ENCODE measurements around the gene PHETA2. TPM values are rescaled to one million over a fixed set of nuclear protein-coding genes. Genes with fewer than 3 reads are reported as not detected.

The PHETA2 gene
- total RNA-seq, 3 donors from 2014 or later (not counting 1 experiment from before 2014, with no cell fraction given), result 1.2 to 2.3 (median 1.8) TPM

- Histone ChIP-seq H3K4me1 (ENCODE audit: control insufficient read depth, insufficient read depth, low read length) (peaks cover 21% of the 10 kb centered on the region), H3K36me3 (ENCODE audit: control insufficient read depth, insufficient read depth, low read length) (peaks cover 19% of the 10 kb centered on the region), H3K27me3 (ENCODE audit: control insufficient read depth, insufficient read depth, low read length) (no peaks in the 10 kb centered on the region), H3K4me3 (ENCODE audit: low read length) (peak within 1 kb of the TSS; percentile 73), H3K9me3 (ENCODE audit: control insufficient read depth, insufficient read depth, low read length) (no peaks in the 10 kb centered on the region), H3K27ac (ENCODE audit: low read length) (peak within 1 kb of the TSS; percentile 99)
- no peaks in the 10 kb centered on the region for H3K27me3 Mint-ChIP-seq (ENCODE audit: low read depth in 2 of 2)
- no peaks in the 10 kb centered on the region for H3K9me3 Mint-ChIP-seq
- ATAC-seq, result peak; percentile 87 to 96 (median 87)
- peaks cover 26 to 31% of the 10 kb centered on the region in 2 donors for H3K4me1 Mint-ChIP-seq
- H3K27ac Mint-ChIP-seq, result peak within 1 kb of the TSS; percentile 97 to 100
- peak within 1 kb of the TSS; percentile 96 for H3K4me3 Mint-ChIP-seq
- no peaks in the 10 kb centered on the region for H3K36me3 Mint-ChIP-seq
- WGBS (ENCODE audit: insufficient coverage), result under 1% methylated on average over 71 of the region's 71 CpGs
- peak; percentile 98 to 99 for DNase-seq
- no peak for TF ChIP-seq CTCF (IDR thresholded peaks at IDR 0.05)
- intact Hi-C loops (cut with micrococcal nuclease), result loop anchor here (1.0 kb wide), 2 partner anchors 9 to 11 kb away; partner anchors contain the start of genes NAGA and NDUFA6
These were observed 5.5 kb downstream of the PHETA2 start, which contains the start of gene SMDT1 for GRCh38 chr22:42079319-42080251. Gene SMDT1 (plus strand): TSS chr22:42079700. CDS start chr22:42079769, 69 bp downstream.

- peaks cover 20 to 25% of the 10 kb centered on the region in 2 donors for H3K4me1 Mint-ChIP-seq
- H3K27ac ChIP-seq (ENCODE audit: low read length), result peak overlapping the region; percentile 99
- H3K4me3 Mint-ChIP-seq, result peak overlapping the region; percentile 96
- no peaks in the 10 kb centered on the region for H3K36me3 Mint-ChIP-seq
- peaks cover 20% of the 10 kb centered on the region for H3K36me3 ChIP-seq (ENCODE audit: control insufficient read depth, insufficient read depth, low read length)
- H3K27me3 Mint-ChIP-seq (ENCODE audit: low read depth in 2 of 2), result no peaks in the 10 kb centered on the region
- H3K27me3 ChIP-seq (ENCODE audit: control insufficient read depth, insufficient read depth, low read length), result no peaks in the 10 kb centered on the region
- no peak for TF ChIP-seq CTCF (IDR thresholded peaks at IDR 0.05)
- intact Hi-C loops (cut with micrococcal nuclease), result loop anchor here (1.0 kb wide), 1 partner anchor 10 kb away; the partner anchor contains the start of gene NDUFA6
- peaks cover 16% of the 10 kb centered on the region for H3K4me1 ChIP-seq (ENCODE audit: control insufficient read depth, insufficient read depth, low read length)
- DNase-seq (peak; percentile 15 to 60), ATAC-seq (no peak)
- H3K9me3 ChIP-seq (ENCODE audit: control insufficient read depth, insufficient read depth, low read length), result no peaks in the 10 kb centered on the region
- peak overlapping the region; percentile 97 to 100 for H3K27ac Mint-ChIP-seq
- under 1% methylated on average over 10 of the region's 14 CpGs for WGBS (ENCODE audit: insufficient coverage)
- no peaks in the 10 kb centered on the region for H3K9me3 Mint-ChIP-seq
- H3K4me3 ChIP-seq (ENCODE audit: low read length), result peak overlapping the region; percentile 73
These were observed 6.2 kb downstream of the PHETA2 start for GRCh38 chr22:42080287-42080686.

GRCh38 chr22:42083119-42083518 is 9.1 kb downstream of the PHETA2 start:
- H3K4me1 Mint-ChIP-seq, result peaks cover 20 to 25% of the 10 kb centered on the region in 2 donors
- ATAC-seq (no peak), DNase-seq (no peak)
- no peak for TF ChIP-seq CTCF (IDR thresholded peaks at IDR 0.05)
- Histone ChIP-seq H3K36me3 (ENCODE audit: control insufficient read depth, insufficient read depth, low read length) (peaks cover 37% of the 10 kb centered on the region), H3K9me3 (ENCODE audit: control insufficient read depth, insufficient read depth, low read length) (no peaks in the 10 kb centered on the region), H3K4me1 (ENCODE audit: control insufficient read depth, insufficient read depth, low read length) (peaks cover 16% of the 10 kb centered on the region), H3K27me3 (ENCODE audit: control insufficient read depth, insufficient read depth, low read length) (no peaks in the 10 kb centered on the region), H3K27ac (ENCODE audit: low read length) (no peak overlapping the region), H3K4me3 (ENCODE audit: low read length) (no peak overlapping the region)
- intact Hi-C loops (cut with micrococcal nuclease), result no loop called here
- H3K27ac Mint-ChIP-seq, result no peak overlapping the region
- H3K27me3 Mint-ChIP-seq (ENCODE audit: low read depth in 2 of 2), result no peaks in the 10 kb centered on the region
- 100% methylated on average over 4 of the region's 4 CpGs for WGBS (ENCODE audit: insufficient coverage)
- H3K36me3 Mint-ChIP-seq, result peaks cover 8% of the 10 kb centered on the region
- H3K4me3 Mint-ChIP-seq, result no peak overlapping the region
- no peaks in the 10 kb centered on the region for H3K9me3 Mint-ChIP-seq

Data from natural killer cell (primary cell).